SK-N-SH treated with all-trans-retinoic acid at 6 μM for 48 hours (cell line): ENCODE results near the gene DDIT3.

Experiments
- ATAC-seq: fragments of 200-7000 bp; cut with Tn5 transposase; 3 replicates; pipeline ENCODE4 v1.9.1; 2020; ENCODE audit warnings: mild to moderate bottlenecking, moderate library complexity
- ARNTL ChIP-seq: fragments of 450-650 bp; formaldehyde crosslinking; IDR thresholded peaks from 2 replicates; pipeline ENCODE4 v1.5.0; 2020; ENCODE audit warnings: low read depth, mild to moderate bottlenecking, moderate library complexity, borderline replicate concordance
- BACH2 ChIP-seq: fragments of 250-450 bp; sonication (Bioruptor Pico); IDR thresholded peaks from 2 replicates; pipeline ENCODE4 v1.9.0; 2021; ENCODE audit warnings: mild to moderate bottlenecking, borderline replicate concordance
- CREB5 ChIP-seq: fragments of 250-450 bp; sonication (Bioruptor Pico); IDR thresholded peaks from 2 replicates; pipeline ENCODE4 v1.5.1; 2020; ENCODE audit warnings: low read depth, mild to moderate bottlenecking, moderate library complexity
- CSRNP3 ChIP-seq: fragments of 250-450 bp; sonication (Bioruptor Pico); IDR thresholded peaks from 2 replicates; pipeline ENCODE4 v1.5.1; 2021; ENCODE audit warnings: mild to moderate bottlenecking, moderate library complexity
- ESRRG ChIP-seq: fragments of 250-450 bp; sonication (Bioruptor Pico); IDR thresholded peaks from 2 replicates; pipeline ENCODE4 v1.6.1; 2021; ENCODE audit warnings: mild to moderate bottlenecking
- GLIS3 ChIP-seq: fragments of 250-450 bp; sonication (Bioruptor Pico); IDR thresholded peaks from 2 replicates; pipeline ENCODE4 v1.5.0; 2020; ENCODE audit warnings: mild to moderate bottlenecking, moderate library complexity
- ISL1 ChIP-seq: fragments of 250-450 bp; sonication (Bioruptor Pico); IDR thresholded peaks from 2 replicates; pipeline ENCODE4 v2.1.2; 2022; ENCODE audit warnings: mild to moderate bottlenecking, moderate library complexity
- OSR1 ChIP-seq: fragments of 250-450 bp; sonication (Bioruptor Pico); IDR thresholded peaks from 2 replicates; pipeline ENCODE4 v1.8.0; 2022; ENCODE audit warnings: moderate library complexity, mild to moderate bottlenecking, inconsistent platforms
- PATZ1 ChIP-seq: fragments of 250-450 bp; sonication (Bioruptor Pico); IDR thresholded peaks from 2 replicates; pipeline ENCODE4 v1.8.0; 2020; ENCODE audit warnings: mild to moderate bottlenecking, moderate library complexity, borderline replicate concordance
- POU6F1 ChIP-seq: fragments of 250-450 bp; sonication (Bioruptor Pico); IDR thresholded peaks from 2 replicates; pipeline ENCODE4 v1.8.0; 2021; ENCODE audit warnings: low read depth, mild to moderate bottlenecking, moderate library complexity, borderline replicate concordance
- PPARA ChIP-seq: fragments of 250-450 bp; sonication (Bioruptor Pico); IDR thresholded peaks from 2 replicates; pipeline ENCODE4 v1.5.0; 2020; ENCODE audit warnings: mild to moderate bottlenecking, borderline replicate concordance
- SNAI2 ChIP-seq: fragments of 250-450 bp; sonication (Bioruptor Pico); IDR thresholded peaks from 2 replicates; pipeline ENCODE4 v1.5.0; 2020; ENCODE audit warnings: mild to moderate bottlenecking, moderate library complexity
- TCF4 ChIP-seq: fragments of 250-450 bp; sonication (Bioruptor Pico); IDR thresholded peaks from 2 replicates; pipeline ENCODE4 v1.8.0; 2021; ENCODE audit warnings: mild to moderate bottlenecking, moderate library complexity, borderline replicate concordance
- TOX ChIP-seq: fragments of 250-450 bp; sonication (Bioruptor Pico); IDR thresholded peaks from 2 replicates; pipeline ENCODE4 v1.8.0; 2021; ENCODE audit warnings: mild to moderate bottlenecking, moderate library complexity, borderline replicate concordance
- TSHZ2 ChIP-seq: fragments of 250-450 bp; sonication (Bioruptor Pico); IDR thresholded peaks from 2 replicates; pipeline ENCODE4 v1.5.0; 2020; ENCODE audit warnings: mild to moderate bottlenecking, moderate library complexity
- ZC3H10 ChIP-seq: fragments of 250-450 bp; sonication (Bioruptor Pico); IDR thresholded peaks from 2 replicates; pipeline ENCODE4 v1.5.1; 2021; ENCODE audit warnings: mild to moderate bottlenecking, moderate library complexity
- ZFP3 ChIP-seq: fragments of 250-450 bp; sonication (Bioruptor Pico); IDR thresholded peaks from 2 replicates; pipeline ENCODE4 v1.5.0; 2020; ENCODE audit warnings: mild to moderate bottlenecking, moderate library complexity
- ZFP30 ChIP-seq: fragments of 450-650 bp; formaldehyde crosslinking; IDR thresholded peaks from 2 replicates; pipeline ENCODE4 v1.5.0; 2022; ENCODE audit warnings: mild to moderate bottlenecking, moderate library complexity
- ZNF565 ChIP-seq: fragments of 450-650 bp; formaldehyde crosslinking; conservative IDR thresholded peaks from 2 replicates; pipeline ENCODE4 v1.5.0; 2020; ENCODE audit warnings: low read depth, mild to moderate bottlenecking, moderate library complexity
- ZNF70 ChIP-seq: fragments of 450-650 bp; formaldehyde crosslinking; IDR thresholded peaks from 2 replicates; pipeline ENCODE4 v1.5.0; 2020; ENCODE audit warnings: mild to moderate bottlenecking, moderate library complexity

The DDIT3 gene

GRCh38 chr12:57528831-57529555, 8.7 kb upstream of the DDIT3 start:
- TF ChIP-seq SNAI2 (CRISPR knock-in tag) (no peak), ZNF70 (CRISPR knock-in tag) (no peak), PATZ1 (CRISPR knock-in tag) (no peak), TCF4 (no peak), ZFP30 (CRISPR knock-in tag) (no peak), CSRNP3 (CRISPR knock-in tag) (no peak), ZC3H10 (CRISPR knock-in tag) (no peak)
- ATAC-seq, result no peak

- TF ChIP-seq PATZ1 (CRISPR knock-in tag) (no peak), PPARA (CRISPR knock-in tag) (no peak), ESRRG (CRISPR knock-in tag) (no peak), TOX (CRISPR knock-in tag) (no peak)
- no peak for ATAC-seq
Measured at GRCh38 chr12:57528176-57528575, 7.9 kb upstream of the DDIT3 start.

- TF ChIP-seq POU6F1 (CRISPR knock-in tag) (no peak), ZFP3 (CRISPR knock-in tag) (no peak), TCF4 (no peak), SNAI2 (CRISPR knock-in tag) (no peak), GLIS3 (CRISPR knock-in tag) (no peak), PATZ1 (CRISPR knock-in tag) (no peak), ZNF70 (CRISPR knock-in tag) (no peak), ZC3H10 (CRISPR knock-in tag) (no peak), ESRRG (CRISPR knock-in tag) (no peak), CREB5 (no peak), TSHZ2 (no peak), OSR1 (CRISPR knock-in tag) (no peak), ZNF565 (CRISPR knock-in tag) (no peak), ISL1 (CRISPR knock-in tag) (no peak), ARNTL (CRISPR knock-in tag) (no peak), CSRNP3 (CRISPR knock-in tag) (no peak), BACH2 (CRISPR knock-in tag) (no peak)
- ATAC-seq, result no peak
Measured at GRCh38 chr12:57527184-57527583, 6.9 kb upstream of the DDIT3 start.
